GM12865 (cell line): ENCODE measurements around the gene LBX1.

Source experiments
- DNase-seq: peaks from one replicate; pipeline ENCODE4 v3.0.0; 2010; ENCODE audit warnings: low read depth
- H3K4me3 ChIP-seq: 2 replicates; pipeline ENCODE4 v1.5.1; 2011; ENCODE audit warnings: mild to moderate bottlenecking, low read depth, low read length, control low read depth
- TF ChIP-seq, protein P1 (sequence below): IDR thresholded peaks from 2 replicates; pipeline ENCODE4 v1.5.1; 2011; ENCODE audit warnings: low read length, control low read depth, low read depth, inconsistent platforms; ENCODE audit not compliant: insufficient read depth; ENCODE audit errors: missing control alignments

The LBX1 gene

DNA sequence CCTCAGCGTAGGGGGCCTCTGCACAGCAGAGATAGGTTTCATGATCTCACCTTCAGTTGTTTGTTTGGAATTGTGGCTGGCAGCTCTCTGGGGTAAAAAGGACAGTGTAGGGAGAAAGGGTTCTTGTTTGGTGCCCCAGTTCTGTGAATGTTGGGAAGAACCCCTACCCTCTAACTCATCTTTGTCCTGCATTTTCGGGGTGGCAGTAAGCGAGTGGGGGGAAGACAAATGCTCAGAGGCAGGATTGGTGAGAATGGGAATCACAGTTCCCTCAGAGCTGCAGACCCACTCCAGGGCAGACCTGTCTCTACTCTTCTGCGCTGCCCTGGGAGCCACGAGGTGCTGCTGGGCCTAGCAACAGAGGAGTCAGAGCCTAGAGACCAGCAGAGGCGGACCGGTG, 1.8 kb upstream of the LBX1 start:
- TF ChIP-seq, protein P1, sequence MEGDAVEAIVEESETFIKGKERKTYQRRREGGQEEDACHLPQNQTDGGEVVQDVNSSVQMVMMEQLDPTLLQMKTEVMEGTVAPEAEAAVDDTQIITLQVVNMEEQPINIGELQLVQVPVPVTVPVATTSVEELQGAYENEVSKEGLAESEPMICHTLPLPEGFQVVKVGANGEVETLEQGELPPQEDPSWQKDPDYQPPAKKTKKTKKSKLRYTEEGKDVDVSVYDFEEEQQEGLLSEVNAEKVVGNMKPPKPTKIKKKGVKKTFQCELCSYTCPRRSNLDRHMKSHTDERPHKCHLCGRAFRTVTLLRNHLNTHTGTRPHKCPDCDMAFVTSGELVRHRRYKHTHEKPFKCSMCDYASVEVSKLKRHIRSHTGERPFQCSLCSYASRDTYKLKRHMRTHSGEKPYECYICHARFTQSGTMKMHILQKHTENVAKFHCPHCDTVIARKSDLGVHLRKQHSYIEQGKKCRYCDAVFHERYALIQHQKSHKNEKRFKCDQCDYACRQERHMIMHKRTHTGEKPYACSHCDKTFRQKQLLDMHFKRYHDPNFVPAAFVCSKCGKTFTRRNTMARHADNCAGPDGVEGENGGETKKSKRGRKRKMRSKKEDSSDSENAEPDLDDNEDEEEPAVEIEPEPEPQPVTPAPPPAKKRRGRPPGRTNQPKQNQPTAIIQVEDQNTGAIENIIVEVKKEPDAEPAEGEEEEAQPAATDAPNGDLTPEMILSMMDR, result no peak
- no peak overlapping the region for H3K4me3 ChIP-seq
- DNase-seq, result no peak

DNA sequence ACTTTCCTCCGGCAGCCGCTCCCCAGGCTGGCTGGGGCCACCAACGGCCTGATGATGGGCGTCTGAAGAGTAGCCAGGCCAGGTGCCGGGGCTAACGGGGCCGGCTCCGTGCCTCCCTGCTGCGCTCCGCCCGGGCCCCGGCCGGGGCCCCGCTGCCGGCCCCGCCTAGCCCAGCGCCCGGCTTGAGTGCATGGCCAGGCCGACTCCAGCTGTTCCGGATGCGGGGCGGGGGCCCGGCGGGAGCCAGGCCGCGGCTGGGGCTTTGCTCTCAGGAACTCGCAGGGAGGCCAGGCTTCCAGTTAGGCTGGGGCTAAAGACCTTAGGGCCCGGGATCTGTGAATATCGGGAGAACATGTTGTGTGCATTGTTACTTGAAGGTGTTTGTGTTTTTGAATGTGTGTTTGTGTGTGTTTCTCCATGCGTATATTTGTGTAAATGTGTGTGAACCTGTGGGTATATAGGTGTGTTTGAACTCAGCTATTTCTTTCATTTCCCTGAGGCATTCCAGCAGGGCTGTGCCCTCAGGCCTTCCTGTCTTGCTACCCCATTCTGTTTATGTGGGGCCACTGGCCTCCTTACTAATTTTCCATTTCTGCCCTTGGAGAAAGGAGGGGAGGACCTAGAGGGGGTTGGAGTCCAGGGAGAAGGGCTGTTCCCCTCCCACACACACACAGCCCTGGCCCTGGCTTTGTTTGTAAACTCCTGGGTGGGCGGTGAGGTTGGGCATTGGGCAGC, 1.1 kb upstream of the LBX1 start:
- no peak for DNase-seq
- TF ChIP-seq, protein P1, result no peak
- no peak overlapping the region for H3K4me3 ChIP-seq

DNA sequence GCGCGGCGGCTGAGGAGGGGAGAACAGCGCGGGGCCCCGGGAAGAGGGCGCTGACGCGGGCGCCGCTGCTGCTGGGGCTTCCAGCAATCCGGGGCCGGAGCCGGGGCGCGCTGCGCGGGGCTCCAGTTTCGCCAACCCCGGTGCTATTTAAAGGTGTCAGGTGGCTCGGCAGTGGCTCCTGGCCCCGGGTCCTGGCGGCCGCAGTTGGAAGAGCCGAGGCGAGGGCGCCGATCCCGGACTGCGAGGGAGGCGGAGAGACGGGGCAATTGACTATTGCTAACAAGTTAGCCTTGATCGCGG, 347 bp downstream of the LBX1 start:
- H3K4me3 ChIP-seq, result no peak overlapping the region
- no peak for DNase-seq
- TF ChIP-seq, protein P1, result no peak

DNA sequence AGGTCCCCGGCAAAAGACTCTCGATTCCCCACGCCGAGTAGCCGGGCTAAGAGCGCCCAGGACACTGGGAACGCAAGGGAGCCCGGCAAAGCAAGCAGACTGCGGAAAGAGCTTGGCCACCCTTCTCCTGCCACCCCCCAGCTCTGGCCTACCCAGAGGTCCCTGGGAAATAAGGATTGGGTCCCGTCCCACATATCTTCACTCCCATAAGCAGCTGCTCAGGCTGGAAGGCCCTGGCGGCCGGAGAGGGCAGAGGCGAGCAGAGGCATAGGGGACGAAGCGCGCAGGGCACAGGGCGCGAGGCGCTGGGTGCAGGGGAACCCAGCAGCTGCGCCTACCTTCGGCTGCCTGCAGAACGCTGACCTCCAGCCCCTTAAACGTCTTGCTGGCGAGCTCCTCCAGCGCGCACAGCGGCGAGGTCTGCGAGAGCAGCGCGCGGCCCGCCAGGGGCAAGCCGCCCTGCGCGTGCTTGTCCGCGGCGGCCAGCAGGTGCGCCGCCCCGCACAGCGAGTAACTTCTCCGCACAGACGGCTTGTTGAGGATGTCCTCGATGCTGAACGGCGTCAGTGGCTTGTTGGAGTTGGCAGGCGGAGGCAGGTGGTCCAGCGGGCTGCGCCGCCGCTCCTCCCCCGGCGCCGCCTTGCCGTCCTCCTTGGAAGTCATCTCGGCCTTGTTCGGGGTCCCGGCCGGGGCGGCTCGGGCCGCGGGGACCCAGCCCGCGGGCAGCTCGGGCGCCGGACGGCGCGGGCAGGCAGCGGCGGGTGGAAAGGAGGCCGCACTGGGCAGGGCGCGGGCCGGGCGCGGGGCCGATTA, 904 bp downstream of the LBX1 start:
- DNase-seq, result no peak
- TF ChIP-seq, protein P1, result no peak
- no peak overlapping the region for H3K4me3 ChIP-seq

DNA sequence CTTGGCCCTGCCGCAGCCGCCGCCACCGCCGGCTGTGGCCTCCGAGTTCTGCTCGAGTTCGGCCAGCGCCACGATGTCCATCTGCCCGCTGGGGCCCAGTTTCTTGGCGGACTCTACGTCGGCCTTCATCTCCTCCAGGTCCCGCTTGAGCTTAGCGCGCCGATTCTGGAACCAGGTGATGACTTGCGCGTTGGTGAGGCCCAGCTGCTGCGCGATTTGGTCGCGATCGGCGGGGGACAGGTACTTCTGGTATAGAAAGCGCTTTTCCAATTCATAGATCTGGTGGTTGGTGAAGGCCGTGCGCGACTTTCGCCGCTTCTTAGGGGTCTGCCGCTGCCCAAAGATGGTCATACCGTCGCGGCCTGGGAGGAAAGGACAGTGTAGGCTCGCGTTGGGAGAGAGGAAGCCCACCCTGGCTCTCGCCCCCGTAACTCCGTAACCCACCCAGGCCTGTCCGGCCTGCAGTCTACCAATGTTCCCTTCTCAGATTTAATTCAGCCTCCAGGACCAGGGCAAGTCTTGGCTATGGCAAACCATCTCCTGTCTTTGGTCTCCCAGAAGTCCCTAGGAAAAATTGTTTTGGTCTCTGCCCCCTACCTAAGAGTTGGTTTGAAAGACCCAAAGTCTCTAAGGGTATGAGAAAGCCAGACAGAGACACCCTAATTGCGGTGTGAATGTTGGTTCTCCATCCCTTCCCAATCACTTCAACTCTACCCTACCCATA, 1.7 kb downstream of the LBX1 start:
- TF ChIP-seq, protein P1, result no peak
- H3K4me3 ChIP-seq, result no peak overlapping the region
- no peak for DNase-seq

DNA sequence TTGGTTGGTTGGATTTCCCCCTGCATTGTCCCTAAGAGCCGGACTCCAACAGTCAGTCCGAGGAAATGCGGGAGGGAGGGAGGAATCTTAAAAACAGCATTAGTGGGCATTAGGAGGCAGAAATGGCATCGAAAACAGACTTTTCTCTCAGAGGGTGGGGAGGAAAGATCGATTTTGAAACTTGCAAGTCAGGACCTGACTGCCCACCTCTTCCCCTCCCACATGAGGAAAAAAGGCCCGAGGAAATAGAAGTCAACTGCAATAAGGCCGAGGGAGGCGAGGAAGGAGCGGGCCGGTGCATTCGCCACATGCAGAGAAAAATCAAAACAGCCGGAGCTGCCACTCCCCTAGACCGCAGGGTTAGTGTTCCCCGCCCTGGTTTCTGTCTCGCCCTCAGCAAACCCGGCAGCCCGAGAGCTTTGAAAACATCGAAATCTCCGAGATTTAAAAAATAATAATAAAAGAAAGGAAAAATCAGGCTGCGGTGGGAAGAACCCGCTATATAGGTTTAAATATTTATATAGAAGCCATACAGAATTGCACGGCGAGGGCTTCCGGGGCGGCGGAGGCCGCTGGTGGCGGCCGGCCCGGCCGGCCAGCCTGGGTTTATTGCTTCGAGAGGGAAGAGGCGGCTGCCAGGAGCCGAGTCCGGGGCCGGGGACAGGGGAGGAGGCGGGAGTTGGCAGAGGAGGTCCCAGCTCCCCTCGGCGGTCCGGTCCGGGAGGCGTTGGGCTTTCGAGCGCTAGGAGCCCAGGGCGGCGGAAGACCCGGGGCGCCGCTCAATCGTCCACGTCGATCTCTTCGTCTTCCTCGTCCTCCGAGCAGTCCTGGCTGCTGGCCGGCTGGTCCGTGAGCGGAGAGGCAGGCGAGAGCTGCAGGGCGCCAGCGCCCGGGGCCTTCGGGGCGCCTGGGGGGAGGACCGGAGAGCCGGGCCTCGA, 2.5 kb downstream of the LBX1 start:
- TF ChIP-seq, protein P1, result no peak
- no peak overlapping the region for H3K4me3 ChIP-seq
- DNase-seq, result peak; percentile 30
